Activated gamma-delta T cell (primary cell): ENCODE measurements around the gene TUNAR.

Experiments
- DNase-seq: peaks from one replicate; lab custom pipeline; 2025; lab: John Stamatoyannopoulos, UW

TUNAR gene

DNA sequence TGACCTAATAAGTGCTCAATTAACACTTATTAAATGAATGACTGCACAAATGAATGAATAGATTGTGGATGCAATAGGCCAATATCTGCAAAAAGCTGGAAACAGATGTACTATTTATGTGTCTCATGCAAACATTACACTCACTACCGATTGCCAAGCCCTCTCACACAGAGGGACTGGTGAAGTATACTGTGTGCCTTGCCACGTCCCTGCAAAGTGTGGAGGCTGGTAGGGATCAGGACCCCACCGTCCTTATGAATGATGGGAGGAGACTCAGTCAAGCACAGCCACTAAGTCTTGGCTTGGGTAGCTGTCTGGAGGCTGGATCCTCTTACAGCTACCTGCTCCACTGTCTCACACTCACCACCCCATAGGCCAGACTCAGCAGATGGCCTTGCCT, 3.9 kb upstream of the TUNAR start:
- DNase-seq, result no peak

DNA sequence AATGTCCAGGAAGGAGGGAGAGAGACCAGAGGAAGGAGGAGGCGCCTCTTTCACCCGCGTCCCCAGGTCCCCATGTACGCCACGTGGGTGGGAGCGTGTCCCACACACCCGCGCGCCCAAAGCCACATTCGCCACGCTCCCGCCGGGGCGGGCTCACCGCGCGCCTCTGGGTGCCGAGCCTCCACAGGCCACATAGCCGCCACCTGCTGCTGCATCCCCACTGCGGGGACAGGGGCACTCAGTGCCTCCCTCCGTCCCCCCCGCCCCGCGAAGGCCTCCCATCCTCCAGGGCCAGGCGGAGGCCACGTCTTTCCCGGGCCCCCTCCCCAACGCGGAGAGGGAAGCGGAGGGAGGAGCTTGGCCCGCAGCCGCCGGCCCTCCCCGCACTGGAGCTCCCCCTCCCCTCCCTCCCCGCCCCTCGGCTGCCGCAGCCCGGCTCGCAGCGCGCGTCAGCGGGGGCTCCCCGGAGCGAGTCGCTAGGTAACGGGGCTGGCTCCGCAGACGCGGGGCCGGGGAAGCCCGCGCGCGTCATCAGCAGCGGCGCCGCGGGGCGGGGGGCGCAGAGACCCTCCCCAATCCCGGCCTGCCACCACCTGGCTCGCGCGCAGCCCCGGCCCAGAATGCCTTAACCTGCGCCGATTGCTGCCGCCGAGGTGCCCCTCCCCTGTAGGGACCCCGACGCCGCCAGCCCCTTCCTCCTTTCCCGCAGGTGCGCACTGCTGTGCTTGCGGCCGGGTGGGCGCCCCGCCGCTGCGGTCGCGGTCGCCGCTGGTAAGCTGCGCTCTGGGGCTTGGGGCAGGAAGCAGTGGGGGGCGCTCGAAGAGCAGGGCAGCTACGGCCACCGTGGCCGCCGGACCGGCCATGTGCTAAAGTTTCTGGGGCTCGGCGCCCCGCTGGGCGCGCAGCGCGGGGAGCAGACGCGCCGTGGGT, 536 bp upstream of the TUNAR start:
- no peak for DNase-seq

- DNase-seq, result no peak
Measured at GRCh38 chr14:95877633-95878032, 1.0 kb downstream of the TUNAR start.

DNA sequence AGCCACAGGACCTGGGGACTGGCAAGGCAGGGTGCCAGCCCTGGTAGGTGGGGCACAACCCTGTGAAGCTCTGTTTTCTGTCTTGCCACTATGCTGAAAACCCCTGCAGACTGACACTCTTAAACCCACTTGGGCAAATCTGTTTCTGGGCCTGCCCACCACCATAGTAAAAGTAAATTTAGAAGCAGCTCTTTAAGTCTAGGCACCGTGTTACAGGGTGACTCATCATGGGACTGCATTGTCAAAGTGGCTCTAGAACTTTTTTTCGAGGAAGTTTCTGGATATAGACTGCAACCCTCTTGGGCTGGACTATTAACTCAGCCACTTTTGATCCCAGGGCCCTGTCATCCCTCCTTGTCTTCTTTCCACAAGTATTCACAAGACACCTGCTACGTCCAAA, 7.7 kb downstream of the TUNAR start:
- no peak for DNase-seq

DNA sequence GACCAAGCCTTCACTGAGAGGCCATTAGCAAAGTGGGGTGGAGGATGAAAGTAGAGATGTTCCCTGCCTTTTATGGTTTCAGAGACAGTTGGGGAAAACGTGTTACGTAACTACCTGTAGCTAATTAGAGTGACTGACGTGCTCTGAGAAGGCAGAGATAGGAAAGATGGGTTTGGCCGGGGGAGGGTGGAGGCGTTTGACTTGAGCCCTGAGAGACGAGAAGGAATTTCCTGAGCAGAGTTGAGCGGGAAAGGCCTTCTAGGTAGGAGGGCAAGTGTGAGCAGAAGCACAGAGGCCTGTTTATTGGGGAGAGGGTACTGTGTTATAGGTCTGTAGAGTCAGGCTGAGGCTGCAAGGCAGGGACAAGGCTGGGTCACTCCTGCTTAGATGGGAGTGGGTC, 8.6 kb downstream of the TUNAR start:
- DNase-seq, result no peak

GRCh38 chr14:95885866-95886265, 9.2 kb downstream of the TUNAR start:
- no peak for DNase-seq

GRCh38 chr14:95886366-95887056, 9.9 kb downstream of the TUNAR start:
- DNase-seq, result no peak

DNA sequence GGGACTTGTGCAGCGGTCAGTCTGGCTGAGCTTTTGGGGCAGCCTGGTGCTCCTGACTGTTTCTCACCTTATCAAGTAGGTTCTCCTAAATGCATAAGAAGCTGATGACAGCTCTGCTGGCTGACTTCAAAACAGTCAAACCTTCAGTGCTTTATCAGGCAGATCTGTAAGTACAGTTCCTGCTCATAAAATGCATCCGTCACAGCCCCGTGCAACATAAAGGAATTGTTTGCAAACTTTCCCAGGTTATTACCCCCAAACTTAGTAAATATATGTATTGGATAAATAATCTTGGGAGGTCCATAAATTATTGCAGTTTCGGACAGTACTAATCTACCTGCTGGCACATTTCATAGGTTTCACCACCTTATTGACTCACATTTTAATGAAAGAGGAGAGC, 10.7 kb downstream of the TUNAR start:
- no peak for DNase-seq

DNA sequence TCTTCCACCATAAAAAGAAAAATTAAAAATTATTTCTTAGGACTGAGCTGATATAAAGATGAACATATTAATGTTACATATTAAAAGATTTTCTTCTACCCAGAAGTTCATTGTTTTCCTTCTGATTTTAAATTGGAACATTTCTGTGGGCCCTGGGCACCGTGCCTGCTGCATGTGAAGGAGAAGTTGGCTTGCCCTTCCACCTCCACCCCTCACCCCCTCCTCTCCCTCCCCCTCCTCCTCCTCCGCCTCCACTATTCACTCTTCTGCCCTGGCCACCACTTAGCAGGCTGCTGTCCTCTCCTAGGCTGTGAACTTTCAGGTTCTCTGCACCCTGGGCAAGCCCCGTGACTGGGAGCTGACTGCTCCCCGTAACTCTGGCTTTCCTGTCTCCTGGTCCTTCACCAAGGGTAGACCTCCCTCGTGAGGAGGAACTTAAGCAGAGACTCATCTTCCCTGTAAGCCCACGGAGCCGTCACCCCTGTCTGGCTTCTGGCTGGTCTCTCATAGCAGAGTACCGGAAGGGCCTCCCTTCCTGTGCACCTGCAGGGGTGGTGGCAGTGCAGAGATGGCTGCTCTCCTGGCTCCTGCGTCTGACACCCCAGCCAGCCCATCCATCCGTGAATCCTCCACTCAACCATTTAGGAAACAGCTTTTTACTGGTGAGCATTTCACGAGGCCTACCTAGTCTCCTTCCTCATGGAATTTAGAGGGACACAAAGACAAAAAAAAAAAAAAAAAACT, 12.8 kb downstream of the TUNAR start:
- DNase-seq, result no peak

- no peak for DNase-seq
Measured at GRCh38 chr14:95891742-95892141, 15.1 kb downstream of the TUNAR start.

DNA sequence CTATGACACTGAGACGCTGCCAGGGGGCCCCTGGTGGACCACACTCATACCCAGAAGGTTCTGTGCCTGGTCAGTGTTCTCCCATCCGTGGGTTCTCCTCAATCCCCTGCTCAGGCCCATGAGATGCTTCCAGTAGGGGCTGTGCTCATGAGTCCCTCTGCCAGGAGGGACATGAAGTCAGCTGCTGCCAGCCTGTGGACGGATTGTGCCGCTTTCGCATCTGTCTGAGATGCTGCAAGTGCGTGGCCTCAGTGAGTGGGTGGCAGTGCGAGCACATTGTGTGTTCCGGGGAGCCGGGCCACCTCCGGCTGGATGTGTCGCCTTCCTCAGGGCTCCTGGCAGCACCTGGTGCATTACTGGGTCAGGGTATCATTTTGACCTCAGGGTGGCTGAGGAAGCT, 15.5 kb downstream of the TUNAR start:
- DNase-seq, result no peak

DNA sequence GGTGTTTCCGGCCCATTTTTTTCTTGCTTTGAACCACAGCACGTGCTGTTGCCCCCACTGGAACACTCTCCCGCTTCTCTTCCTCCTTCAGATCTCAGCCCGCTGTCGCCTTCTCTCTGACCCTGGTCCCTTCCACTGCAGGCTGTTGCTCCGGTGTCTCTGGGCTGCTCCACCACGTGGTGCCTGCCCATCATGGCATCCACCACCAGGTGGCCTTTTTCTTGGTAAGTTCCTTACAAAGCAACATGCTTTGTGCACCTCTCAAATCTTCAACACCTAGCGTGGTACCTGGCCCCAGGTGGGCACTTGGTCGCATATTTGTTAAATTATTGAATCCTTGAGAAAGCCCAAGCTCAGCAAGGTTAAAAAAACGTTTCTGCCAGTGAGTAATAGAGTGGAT, 19.1 kb downstream of the TUNAR start:
- DNase-seq, result no peak

- DNase-seq, result no peak
Measured at GRCh38 chr14:95896498-95897135, 20.0 kb downstream of the TUNAR start.

- no peak for DNase-seq
Measured at GRCh38 chr14:95897280-95897679, 20.6 kb downstream of the TUNAR start.

- DNase-seq, result no peak
Measured at GRCh38 chr14:95901054-95901453, 24.4 kb downstream of the TUNAR start.

GRCh38 chr14:95902273-95902826, 25.7 kb downstream of the TUNAR start:
- DNase-seq, result no peak

- DNase-seq, result no peak
Measured at GRCh38 chr14:95903165-95903564, 26.5 kb downstream of the TUNAR start.

DNA sequence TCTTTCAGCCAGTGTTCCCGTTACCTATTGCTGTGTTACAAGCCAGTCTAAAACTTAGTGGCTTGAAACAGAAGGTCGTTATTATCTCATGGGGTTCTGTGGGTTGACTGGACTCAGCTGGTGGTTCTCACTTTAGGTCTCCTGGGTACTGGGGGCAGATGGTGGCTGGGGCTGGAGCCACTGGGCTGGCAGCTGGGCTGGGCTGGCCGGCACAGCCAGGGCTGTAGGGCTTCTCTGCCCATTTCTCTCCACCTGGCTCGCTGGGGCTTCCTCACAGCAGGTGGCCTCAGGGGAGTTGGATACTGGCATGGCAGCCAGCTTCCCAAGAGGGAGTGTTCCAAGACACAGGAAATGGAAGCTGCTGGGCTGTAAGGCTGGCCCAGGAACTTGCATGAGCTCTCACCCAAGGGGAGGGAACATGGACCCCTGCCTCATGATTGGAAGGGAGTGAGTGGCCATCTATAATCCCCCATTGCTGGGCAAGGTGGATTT, 27.0 kb downstream of the TUNAR start:
- no peak for DNase-seq

- no peak for DNase-seq
Measured at GRCh38 chr14:95906591-95906990, 30.0 kb downstream of the TUNAR start.

DNA sequence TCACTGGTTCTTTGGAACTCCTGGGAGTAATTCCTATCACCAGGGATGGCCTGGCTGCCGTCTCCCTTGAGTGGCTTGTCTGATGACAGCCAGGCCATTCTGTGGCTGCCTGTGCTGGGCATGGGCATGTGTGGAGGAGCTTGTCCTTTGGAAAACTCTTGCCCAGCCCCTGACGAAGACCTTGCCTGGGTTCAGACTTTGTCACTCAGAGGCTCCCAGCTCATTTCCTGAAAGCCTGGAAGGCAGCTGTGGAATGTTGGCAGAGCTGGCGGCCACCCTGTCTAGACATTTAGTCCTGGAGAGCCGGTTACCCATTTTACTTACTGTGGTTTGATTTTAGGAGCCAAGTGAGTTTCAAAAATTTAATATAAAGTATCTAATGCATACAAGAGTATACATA, 34.0 kb downstream of the TUNAR start:
- no peak for DNase-seq

- no peak for DNase-seq
Measured at GRCh38 chr14:95911456-95911855, 34.8 kb downstream of the TUNAR start.

DNA sequence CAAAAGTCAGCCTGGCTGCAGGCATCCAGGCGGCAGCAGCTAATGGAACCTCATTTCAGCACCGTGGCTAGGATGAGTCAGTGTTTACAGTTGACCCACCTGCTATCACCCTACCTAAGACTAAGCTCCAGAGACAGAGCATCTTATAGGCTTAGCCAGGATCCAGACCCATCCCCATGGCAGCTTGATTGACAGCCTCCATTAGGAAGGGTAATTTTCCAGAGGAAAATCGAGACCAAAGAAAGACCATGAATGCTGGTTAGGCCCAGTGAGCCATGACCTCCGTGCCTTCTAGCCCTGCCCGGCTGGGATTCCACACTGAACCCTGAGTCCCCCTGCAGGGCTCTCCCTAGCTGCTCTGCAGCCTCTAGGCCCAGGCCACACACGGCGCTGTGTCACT, 38.7 kb downstream of the TUNAR start:
- no peak for DNase-seq
